Hematopoietic multipotent progenitor cell treated with erythropoietin and hydrocortisone succinate and interleukin-3 and kit ligand, for 17 days (in vitro differentiated cells): ENCODE results near the gene JAK1.

Source experiments
- DNase-seq: peaks from one replicate; pipeline ENCODE4 v3.0.0-alpha.2; 2015; ENCODE audit warnings: low spot score

Gene JAK1

GRCh38 chr1:64891448-64891825 is 74.9 kb downstream of the JAK1 start:
- no peak for DNase-seq

- DNase-seq: no peak
These were observed 75.5 kb downstream of the JAK1 start for GRCh38 chr1:64890699-64891447.

GRCh38 chr1:64887689-64888217 is 78.6 kb downstream of the JAK1 start:
- no peak for DNase-seq

GRCh38 chr1:64886877-64887276 is 79.5 kb downstream of the JAK1 start:
- no peak for DNase-seq

- no peak for DNase-seq
These were observed 80.7 kb downstream of the JAK1 start for GRCh38 chr1:64885648-64886047.

- DNase-seq: no peak
These were observed 81.9 kb downstream of the JAK1 start for GRCh38 chr1:64884261-64885040.

DNA sequence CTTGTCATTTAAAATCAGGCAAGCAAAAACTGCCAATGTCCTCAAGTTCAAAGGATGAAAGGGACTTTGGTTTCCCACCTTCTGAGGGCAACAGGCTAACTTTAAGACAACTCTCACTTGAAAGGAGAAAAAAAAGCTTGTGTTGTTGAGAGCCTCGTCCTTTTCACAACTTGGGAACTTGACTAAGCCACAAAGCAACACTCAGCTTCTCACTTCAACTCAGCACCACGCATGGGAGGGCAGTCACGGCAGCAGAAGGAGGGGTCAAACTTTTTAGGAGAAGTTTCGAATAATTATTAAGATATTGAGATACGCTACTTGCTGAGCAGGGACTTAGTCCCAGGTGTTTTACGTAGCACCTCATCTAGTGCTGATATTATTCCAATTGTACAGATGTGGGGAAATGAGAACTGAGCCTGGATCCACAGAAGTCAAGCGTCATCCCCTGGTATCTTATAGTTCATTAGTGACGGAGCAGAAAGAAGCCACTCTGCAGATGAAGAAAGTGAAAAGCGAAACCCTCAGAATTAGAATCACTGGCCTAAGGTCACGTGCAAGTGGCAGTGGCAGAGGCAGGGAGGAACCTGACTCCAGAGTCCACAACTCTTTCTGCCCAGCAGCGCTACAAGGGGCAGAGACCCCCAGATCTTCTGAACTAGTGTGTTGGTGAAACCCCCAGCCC is 83.6 kb downstream of the JAK1 start:
- DNase-seq: no peak

DNA sequence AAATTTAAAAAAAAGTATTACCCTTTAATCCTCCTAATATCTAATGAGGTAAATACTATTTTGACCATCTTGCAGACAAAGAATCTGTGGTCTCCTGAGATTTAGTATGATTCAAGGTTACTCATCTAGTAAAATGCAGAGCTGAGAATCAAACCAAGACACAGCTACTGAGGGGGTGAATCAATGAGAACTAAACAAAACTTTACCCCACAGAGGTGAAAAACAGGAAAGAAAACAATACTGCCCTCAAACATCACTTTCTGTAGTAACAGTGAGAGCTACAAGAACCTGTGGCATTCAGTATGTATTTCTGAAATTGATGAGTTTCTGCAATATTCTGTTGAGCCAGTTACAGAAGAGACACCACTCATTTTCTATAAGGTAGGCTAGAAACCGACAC is 85.1 kb downstream of the JAK1 start:
- DNase-seq: no peak

GRCh38 chr1:64880449-64880848 is 85.9 kb downstream of the JAK1 start:
- no peak for DNase-seq

- no peak for DNase-seq
These were observed 87.3 kb downstream of the JAK1 start for GRCh38 chr1:64878931-64879611.

- DNase-seq: no peak
These were observed 88.3 kb downstream of the JAK1 start for GRCh38 chr1:64878090-64878489.

- DNase-seq: no peak
These were observed 88.8 kb downstream of the JAK1 start for GRCh38 chr1:64877598-64877997.

DNA sequence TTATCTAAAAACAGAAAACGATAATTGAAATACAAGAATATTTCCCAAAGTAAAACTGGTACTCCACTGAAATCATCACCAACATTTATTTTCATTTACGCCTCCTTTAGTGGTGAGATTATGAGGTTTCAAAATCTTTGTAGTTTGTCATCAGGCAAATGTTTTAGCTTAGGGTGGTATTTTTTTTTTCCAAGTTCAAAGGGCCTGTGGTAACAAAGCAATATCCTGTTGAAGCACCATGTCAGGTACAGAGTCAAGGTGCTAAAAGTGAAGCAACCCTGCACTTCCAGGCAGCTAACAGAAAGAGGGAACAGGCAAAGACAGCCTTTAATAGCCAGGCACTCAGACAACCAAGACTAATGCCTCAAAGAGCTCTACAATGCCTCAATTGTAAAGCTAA is 89.2 kb downstream of the JAK1 start:
- no peak for DNase-seq

GRCh38 chr1:64875606-64876005 is 90.7 kb downstream of the JAK1 start:
- no peak for DNase-seq

DNA sequence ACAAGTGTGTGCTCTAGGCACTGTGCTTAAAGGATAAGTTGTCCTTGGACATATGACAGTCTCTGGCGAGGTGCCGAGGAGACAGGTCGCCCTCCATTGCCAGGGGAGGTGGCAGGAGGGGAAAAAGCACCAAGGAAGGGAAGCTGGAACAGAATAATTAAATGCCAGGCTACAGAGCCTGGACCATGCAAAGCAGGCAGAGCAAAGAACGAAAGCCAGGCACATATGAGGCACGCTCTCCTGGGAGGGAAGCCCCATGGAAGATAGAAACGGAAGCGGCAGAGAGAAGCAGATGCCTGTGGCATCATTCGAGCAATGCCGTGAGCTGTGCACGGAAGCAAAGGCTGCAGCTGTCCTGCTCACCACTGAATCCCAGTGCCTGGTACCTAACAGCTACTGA is 91.2 kb downstream of the JAK1 start:
- no peak for DNase-seq

GRCh38 chr1:64874666-64875065 is 91.7 kb downstream of the JAK1 start:
- DNase-seq: no peak

GRCh38 chr1:64873576-64873975 is 92.8 kb downstream of the JAK1 start:
- DNase-seq: no peak

DNA sequence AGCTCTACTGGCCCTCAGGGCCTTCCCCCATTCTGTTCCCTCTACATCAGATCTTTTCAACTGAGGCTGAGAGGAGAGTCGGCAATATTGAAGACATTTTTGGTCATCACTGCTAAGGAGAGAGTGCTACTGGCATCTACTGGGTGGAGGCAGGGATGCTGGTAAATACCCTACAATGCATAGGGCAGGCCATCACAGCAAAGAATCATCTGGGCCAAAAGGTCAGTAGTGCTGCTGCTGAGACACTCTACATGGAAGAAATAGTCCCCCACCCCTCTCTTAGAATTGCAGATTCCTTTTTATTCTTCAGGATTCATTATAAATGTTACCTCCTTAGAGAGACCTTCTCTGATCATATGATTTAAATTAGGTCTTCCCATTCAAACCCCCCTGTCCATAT is 94.3 kb downstream of the JAK1 start:
- no peak for DNase-seq

- DNase-seq: no peak
These were observed 95.1 kb downstream of the JAK1 start for GRCh38 chr1:64871256-64871655.

- DNase-seq: no peak
These were observed 99.1 kb downstream of the JAK1 start for GRCh38 chr1:64867266-64867665.

DNA sequence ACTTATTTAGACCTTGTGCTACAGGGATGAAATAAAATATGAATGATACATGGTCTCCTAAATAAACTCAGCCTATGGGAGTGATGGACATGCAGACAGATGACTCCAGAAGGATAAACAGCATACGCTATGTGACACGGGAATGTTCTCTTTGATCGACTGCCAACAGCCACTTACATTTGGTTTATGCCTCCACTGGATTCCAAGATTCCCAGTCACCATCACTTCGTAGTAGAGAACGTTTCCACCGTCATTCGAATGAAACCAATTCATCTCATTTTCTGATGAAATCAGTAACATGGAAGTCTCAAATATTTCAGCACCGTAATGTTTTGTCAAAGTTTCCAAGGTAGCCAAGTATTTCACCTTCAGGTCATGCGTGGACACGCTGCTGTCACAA is 99.7 kb downstream of the JAK1 start:
- no peak for DNase-seq

GRCh38 chr1:64865105-64865757 is 101.1 kb downstream of the JAK1 start:
- DNase-seq: no peak
